Spleen (tissue), 7 donors: ENCODE data around the gene GLTPD2.

ENCODE experiments used
- POLR2A ChIP-seq, 3 donors: fragments of 450-650 bp; IDR thresholded peaks; one replicate each; pipeline ENCODE4 v1.5.1; 2017; ENCODE audit warnings: antibody characterized with exemption in 3 of 3, mild to moderate bottlenecking in 1 of 3
- TF ChIP-seq, protein P1 (sequence below), 11 experiments: fragments of 200-600 bp in 7 of 11; fragments of 450-650 bp in 4 of 11; sonication (generic) in 4 of 11; IDR thresholded peaks in 8 of 11; conservative IDR thresholded peaks in 3 of 11; 1 replicate in 7 of 11; 2 replicates in 4 of 11; pipeline versions ENCODE4 v1.4.0 to v1.8.0; 2016 to 2021; ENCODE audit warnings: antibody characterized with exemption in 11 of 11, inconsistent platforms in 4 of 11, mild to moderate bottlenecking in 1 of 11
- donor health status: DM: no; HTN: no; CAD: no; lungs with moderate emphysema.
- donor health status: DM: no; HTN: no; CAD: no.
- donor health status: DM: no; HTN: no; CAD: no.

GRCh38 chr17:4806777-4807604, 18.2 kb downstream of the GLTPD2 start, which contains the start of gene PLD2:
- TF ChIP-seq POLR2A (IDR thresholded peaks at IDR 0.05), result no peak
- TF ChIP-seq, protein P1, sequence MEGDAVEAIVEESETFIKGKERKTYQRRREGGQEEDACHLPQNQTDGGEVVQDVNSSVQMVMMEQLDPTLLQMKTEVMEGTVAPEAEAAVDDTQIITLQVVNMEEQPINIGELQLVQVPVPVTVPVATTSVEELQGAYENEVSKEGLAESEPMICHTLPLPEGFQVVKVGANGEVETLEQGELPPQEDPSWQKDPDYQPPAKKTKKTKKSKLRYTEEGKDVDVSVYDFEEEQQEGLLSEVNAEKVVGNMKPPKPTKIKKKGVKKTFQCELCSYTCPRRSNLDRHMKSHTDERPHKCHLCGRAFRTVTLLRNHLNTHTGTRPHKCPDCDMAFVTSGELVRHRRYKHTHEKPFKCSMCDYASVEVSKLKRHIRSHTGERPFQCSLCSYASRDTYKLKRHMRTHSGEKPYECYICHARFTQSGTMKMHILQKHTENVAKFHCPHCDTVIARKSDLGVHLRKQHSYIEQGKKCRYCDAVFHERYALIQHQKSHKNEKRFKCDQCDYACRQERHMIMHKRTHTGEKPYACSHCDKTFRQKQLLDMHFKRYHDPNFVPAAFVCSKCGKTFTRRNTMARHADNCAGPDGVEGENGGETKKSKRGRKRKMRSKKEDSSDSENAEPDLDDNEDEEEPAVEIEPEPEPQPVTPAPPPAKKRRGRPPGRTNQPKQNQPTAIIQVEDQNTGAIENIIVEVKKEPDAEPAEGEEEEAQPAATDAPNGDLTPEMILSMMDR (IDR thresholded peaks at IDR 0.05 in 8 of 11, conservative IDR thresholded peaks at IDR 0.05 in 3 of 11), result peak in 1 of 11 experiments; percentile 25
